GM21723 (cell line): Measurements from ENCODE around the gene GLI3.

Source experiments
- ATAC-seq: cut with Tn5 transposase; IDR thresholded peaks from one replicate; pipeline ENCODE4 v1.9.1; 2021; ENCODE audit warnings: mild to moderate bottlenecking, moderate library complexity; ENCODE audit not compliant: unreplicated experiment

GLI3 gene

DNA sequence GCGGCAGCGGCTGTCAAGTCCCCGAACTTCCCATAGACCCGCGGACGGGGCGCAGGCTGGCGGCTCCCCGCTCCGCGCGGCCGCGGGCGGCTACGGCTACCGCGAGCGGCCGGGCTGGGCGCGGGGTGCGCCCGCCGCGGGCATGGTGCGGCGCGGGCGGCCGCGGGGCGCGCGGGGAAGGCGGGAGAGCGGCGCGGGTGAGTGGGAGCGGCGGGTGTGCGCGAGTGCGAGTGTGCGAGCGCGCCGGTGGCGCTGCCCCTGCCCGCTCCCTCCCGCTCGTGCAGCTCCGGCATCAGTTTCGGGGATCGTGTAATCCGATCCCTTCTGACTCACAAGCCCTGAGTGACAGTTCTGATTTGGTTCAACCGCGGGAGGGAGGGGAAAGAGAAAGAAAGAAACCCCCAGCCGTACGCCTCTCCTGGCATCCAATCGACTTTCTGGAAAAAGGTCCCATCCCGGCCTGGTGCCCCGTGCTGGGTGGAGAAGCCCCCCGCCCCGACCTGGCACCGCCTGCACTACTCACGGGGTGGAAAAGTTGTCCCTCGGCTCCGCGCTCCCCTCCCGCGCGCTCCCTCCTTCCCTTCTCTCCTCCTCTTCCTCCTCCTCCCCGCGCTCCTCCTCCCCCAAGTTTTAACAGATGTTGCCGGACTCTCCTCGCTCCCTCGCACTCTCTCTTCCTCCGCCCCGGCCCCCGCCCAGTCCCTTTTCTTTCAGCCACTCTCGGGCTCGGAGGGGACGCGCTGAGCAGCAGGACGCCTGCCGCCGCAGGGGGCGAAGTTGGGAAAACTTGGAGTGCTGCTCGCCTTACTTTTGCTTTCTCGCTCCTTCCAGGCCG lies at the start of gene GLI3:
TSS of gene GLI3 (minus strand) at position 234 of the 835 bp plus-strand sequence. CDS start 13,956 bp downstream, outside the sequence.
- peak; percentile 56 for ATAC-seq

DNA sequence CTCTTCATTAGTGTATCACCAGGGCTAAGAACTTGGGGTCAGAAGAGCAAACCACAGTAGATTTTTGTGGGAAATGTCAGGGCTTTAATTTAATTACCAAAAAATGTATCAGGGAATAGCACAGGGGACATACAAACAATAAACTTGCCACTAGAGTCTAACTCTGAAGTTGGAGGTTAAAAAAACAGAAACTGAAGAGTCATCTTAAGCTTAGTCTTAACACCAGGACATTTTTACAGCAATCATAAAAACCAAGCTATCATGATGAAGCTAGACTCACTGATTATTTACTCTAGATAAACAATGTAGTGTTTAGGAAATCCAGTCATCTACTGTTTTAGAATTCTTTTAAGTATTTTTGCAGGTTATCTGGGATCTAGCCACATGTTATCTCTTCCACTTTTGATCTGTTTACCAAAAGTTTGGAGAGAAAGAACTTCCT lies 48.4 kb upstream of the GLI3 start:
- ATAC-seq, result no peak

DNA sequence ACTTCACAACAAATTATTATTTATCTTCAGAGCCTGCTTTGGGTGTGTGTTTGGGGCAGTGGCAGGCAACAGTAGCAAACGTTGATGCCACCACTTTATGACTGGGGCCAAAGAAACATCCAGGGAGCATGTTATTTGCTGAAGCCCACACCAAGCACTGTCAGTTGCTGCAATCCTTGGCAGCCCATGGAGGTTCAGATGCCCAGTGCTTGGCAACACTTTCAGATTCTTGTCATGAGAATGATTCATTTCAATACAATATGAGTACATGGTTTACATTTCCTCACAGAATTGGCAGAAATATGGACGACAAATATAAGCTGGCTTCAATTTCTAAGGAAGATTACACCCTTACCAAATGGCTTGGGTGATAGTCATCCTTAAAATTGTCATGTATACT lies 46.5 kb upstream of the GLI3 start:
- no peak for ATAC-seq

DNA sequence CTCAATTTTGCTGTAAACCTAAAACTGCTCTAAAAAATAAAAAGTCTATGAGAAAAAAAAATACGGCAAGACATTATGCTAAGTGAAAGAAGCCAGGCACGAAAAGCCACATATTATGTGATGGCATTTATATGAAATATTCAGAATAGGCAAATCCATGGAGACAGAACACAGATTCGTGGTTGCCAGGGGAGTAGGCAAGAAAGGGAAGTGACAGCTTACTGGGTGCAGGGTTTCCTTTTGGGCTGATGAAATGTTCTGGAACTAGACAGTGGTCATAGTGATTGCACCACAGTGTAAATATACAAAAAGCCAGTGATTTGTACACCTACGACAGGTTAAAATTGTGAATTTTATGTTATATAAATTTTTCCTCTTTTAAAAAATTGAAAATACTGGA lies 41.3 kb upstream of the GLI3 start:
- ATAC-seq, result no peak

DNA sequence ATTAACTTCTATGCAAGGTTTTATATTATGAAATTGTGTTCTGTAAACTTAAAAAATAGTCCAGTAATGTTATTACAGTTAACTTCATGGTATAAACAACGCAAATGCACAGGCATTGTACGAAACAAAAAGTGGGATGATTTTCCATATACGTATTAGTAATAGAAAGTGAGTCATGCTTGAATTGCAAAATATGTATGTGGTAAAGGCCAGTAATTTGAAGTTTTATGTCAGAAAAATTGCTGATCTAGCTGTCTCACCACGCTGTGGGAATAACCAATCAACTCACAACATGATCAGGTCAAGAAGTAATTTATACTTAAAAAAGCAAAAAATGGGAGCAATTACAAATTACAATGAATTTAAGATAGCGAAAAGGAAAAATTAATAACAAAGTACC lies 37.0 kb upstream of the GLI3 start:
- ATAC-seq, result no peak

DNA sequence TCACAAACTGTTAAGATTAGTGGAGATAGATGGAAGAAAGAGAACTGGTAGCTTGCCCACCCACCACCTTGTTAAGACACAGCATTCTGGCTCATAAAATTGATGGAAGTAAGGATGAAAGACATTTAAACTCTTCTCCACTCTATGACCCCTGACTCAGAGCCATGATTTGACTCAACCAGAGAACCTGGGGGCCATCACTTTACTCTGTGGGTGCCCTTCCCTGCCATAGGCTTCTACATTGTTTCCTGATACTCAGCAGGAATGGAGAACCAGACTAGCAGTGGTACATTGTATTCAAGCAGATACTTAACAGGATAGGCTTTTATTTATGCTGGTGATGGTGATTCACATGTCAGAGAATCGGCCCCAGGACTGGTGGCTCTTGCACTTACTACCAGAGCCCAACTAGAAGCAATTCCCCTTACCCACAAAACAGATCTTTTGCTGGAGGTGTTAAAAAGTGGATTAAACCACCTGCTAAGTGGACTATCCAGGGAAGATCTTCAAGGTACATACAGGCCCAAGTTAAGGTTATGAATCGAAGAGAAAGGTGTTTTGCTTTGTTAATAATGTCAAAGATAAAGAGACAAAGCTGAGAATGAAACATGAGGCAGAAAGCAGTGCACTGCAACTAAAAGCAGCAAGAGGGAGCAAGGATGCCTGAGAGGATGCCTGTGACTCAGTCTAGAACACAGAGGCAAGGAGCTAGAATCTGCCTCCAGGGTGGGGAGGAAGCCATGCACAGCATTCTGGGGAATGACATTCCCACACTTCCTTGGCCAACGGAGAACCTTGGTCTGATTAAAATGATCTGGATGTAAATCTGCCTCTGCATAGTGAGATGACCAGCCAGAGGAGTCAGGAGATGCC lies 36.0 kb upstream of the GLI3 start:
- ATAC-seq, result no peak

DNA sequence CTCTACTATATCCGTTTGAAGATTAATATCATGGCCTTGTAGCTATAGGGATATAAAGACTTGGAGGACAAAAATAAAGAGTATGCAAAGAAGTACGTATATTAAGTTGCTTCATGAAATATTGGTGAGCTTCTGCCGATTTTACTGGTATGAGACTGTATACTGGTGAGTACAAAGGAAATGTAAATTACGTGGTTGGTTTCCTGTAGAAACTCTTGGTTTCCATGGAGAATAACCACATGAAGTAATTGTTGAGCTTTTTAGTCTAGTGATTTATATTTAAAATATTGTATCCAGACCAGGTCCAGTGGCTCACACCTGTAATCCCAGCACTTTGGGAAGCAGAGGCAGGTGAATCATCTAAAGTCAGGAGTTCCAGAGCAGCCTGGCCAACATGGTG lies 32.2 kb upstream of the GLI3 start:
- ATAC-seq, result no peak

DNA sequence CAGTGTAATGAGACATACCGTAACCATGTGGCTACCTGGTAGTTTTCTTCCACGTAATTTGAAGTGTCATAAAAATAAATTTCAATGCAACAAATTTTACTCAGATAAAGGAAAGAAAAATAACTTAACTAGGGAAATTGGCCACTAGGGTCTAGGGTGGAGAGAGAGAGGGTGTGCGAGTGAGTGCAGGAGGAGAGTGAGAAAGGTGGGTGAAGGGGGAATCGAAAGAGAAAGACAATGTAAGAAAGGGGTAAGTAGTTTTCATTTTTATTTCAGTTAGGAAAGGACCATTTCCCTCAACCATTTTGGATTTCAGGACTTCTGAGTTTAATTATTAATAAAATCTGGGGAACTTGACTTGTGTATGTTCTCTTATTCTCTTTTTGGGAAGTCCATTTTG lies 27.7 kb upstream of the GLI3 start:
- ATAC-seq, result no peak

DNA sequence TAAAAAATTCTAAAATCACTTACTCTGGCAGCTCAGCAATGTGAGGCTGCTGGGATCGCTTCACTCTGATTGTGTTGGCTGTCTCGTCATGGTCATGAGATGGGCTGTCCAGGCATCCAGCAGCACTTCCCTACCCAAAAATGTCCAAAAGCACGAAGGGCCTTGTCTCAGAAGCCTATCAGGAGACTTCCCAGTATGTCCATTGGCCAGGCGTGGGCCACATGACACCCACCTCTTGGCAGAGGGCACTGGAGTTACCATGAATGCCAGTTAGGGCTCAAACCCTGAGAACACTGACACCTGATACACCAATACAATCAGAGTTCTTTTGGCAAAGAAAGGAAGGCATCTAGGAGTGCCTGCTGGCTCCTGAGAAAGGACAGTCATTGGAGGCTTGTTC lies 27.0 kb upstream of the GLI3 start:
- ATAC-seq, result no peak

DNA sequence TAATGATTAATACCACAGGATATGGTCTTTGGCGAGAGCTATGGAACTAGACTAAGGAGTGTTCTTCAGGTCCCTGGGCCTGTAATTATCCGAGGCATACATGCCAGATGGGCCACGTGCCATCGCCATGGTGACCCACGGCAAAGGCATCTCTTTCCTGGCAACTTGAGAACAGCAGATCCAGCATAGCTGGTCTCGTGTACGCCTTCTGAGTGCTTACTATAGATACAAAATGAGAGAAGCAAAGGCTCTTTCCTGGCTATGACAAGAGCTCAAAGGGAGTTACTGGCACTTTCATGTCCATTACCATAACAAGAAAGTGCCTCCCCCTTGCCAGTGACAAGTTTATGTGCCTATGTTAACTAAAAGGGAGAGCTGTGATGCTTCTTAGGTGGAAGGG lies 26.0 kb upstream of the GLI3 start:
- no peak for ATAC-seq

DNA sequence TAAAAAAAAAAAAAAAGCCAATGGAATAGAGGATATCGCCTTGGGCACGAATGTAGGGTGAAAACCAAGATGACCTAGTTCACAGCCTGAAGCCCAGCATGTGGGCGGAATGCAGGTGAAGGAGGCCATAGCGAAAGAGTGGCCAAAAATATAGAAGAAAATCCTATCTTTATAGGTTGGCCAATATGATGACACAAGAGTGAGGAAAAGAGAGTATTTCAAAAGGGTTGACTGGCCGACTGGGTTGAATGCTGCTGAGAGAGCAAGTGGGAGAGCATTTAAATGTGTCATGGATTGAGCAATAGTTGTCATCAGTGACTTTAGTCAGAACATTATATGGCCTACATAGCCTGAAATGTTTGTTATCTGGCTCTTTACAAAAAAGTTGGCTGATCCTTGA lies 17.2 kb upstream of the GLI3 start:
- no peak for ATAC-seq

DNA sequence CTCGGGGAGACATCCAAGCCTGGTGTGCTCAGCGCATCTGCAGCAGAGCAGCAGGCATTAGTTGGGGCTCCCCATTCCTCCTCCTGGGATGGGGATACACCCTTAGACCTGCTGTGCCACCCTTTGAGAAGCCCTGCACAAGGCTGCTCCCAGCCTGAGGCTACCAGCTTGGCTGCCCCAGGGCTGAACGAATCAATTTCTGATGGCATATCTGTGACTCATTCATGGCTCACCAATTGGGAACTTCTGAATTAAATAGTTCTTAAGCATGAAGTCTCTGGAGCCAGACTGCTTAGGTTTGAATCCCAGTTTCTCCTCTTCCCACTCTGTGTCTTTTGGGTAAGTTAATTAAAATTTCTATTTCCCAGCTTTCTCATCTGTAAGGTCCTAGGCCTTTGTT lies 16.3 kb upstream of the GLI3 start:
- no peak for ATAC-seq

DNA sequence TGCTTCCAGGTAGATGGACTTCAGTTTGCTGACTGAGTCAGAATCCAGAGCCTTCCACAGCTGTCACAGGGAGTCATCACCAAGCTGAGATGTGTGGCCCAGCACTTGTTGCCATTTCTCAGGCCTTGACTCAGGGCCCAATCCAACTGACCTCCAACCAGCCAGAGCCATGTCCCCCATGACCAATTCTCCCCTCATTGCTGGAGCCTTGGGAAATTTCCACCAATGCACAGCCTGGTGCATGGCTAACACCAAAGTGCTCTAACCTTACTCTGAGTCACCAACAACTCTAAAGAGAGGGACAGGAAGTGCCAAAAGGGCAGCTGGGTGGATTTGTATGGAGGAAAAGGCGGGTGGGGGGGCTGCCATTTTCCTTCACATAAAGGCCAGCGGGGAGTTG lies 13.4 kb upstream of the GLI3 start:
- ATAC-seq, result no peak

DNA sequence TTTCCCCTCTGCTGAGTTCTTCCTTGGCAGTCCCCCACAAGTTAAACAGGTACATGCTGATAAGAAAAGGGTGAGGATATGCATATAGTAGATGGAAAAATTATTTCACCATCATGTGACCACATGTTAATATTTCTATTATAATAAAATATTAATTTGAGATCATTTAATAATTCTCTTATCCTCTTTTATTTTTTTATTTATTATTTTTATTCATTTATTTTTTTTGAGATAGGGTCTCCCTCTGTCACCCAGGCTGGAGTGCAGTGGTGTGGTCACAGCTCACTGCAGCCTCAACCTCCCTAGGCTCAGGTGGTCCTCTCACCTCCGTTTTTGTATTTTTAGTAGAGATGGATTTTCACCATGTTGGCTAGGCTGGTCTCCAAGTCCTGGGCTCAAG lies 11.6 kb upstream of the GLI3 start:
- ATAC-seq, result no peak

DNA sequence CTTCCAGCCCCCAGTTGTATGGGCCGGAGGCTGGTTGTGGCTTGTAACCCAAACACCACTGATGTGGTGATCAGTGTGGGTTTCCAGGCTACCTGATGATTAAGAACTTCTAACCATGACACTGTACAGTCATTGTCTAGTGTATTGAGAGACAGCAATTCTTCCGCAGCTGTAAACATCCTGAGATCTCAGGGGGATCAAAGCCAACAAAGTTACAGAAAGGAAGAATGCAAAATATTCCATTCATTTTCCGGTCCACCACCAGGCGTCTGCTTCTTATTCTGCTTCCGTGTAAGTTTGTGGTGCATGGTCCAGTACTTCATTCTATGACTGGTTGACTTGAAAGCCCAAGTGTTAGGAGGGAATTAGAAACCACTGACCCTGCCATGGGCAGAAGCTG lies 10.3 kb upstream of the GLI3 start:
- ATAC-seq, result no peak

DNA sequence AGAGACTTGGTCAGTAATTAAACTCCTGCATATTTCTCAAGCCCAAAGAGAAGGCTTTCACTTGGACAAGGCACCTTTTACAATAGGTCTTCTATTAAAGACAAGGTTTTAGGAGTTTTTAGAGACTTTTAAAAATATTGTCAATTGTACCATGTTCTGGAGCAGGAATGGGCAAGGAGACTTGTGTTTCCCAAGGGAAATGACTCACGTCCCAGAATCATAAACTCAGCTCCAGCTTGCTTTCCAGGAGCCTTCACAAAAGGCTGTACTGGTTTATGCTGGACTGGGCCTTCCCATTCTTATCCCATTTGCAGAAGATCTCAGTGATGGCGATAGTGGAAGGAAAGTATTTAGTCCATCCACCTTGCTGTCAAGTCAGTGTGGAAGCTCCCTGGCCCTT lies 7.8 kb upstream of the GLI3 start:
- no peak for ATAC-seq

DNA sequence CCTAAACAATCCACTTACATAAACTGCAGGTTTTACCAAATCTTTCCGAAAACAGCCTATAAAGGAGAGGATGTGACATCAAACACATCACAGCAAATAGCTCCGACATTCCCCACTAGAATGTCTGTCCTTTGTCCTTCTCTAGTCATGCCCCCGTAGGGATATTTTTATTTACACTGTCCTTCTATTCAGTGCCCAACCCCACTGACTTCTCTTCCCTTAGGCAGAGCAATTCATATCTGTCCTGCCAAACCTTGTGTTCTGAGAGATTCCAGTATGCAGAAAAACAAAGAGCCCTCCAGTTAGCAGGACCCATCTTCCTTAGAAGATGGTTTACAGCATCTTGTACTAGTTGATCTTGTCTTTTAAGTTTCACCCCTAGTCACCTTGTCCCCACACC lies 5.4 kb upstream of the GLI3 start:
- no peak for ATAC-seq

DNA sequence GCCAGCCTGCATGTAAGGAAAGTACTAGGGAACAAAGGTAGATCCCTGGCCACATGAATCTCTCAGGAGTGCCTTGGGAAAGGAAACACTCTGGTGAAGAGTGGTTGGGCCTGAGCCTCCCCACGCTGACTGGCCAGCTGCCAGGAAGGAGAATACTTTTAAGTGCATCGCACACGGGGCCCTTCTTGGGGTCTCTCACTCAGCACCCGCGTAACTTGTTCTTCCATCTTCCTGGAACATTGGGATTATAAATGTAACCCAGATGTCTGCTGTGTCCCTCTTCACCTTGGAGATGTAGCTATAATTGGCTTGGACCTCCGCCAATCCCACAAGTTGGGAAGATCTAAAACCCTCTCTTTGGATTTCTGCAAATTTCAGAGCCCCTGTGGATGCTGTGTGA lies 4.4 kb upstream of the GLI3 start:
- no peak for ATAC-seq

DNA sequence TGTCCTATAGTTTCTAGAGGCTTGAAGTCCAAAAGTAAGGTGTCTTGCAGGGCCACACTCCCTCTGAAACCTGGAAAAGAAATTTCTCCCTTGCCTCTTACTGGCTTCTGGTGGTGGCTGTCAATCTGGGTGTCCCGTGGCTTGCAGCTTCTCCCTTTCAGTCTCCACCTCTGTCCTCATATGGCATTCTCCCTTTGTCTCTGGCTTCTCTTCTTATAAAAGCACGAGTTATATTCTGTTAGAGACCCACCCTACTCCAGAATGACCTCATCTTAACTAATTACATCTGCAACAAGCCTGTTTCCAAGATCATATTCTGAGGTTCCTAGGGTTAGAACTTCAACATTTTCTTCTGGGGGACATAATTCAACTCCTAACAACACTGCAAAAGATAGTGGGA lies 3.4 kb upstream of the GLI3 start:
- ATAC-seq, result no peak

DNA sequence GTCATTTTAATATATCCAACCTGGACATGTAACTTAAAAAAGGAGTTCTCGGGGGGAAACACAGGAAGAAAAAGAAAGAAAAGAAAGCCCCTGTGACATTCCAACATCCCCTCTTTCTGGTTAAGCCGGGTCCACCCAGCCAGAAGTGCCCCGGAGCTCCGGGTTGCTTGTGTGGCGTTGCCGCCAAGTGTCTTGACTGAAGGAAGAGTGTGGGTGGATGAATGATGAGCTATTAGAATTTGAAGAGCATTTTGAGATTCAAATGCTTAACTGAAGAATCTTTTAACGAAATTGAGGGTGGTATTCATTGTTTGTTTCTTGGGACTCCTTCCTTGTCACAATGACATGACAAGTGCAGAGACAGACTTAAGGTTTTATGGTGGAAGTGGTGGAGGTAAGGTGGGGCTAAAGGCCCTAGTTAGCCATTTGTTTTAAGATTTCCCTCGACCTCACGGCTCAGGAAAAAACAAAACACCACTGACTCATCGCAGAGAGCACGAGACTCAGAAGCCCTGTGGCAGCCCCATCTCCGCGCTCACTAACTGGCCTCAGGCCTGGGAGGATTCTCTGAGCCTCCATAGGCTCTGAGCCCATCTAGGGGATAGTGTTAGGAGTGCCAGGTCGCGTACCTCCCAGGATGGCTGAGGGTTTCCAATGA lies 1.8 kb upstream of the GLI3 start:
- no peak for ATAC-seq

DNA sequence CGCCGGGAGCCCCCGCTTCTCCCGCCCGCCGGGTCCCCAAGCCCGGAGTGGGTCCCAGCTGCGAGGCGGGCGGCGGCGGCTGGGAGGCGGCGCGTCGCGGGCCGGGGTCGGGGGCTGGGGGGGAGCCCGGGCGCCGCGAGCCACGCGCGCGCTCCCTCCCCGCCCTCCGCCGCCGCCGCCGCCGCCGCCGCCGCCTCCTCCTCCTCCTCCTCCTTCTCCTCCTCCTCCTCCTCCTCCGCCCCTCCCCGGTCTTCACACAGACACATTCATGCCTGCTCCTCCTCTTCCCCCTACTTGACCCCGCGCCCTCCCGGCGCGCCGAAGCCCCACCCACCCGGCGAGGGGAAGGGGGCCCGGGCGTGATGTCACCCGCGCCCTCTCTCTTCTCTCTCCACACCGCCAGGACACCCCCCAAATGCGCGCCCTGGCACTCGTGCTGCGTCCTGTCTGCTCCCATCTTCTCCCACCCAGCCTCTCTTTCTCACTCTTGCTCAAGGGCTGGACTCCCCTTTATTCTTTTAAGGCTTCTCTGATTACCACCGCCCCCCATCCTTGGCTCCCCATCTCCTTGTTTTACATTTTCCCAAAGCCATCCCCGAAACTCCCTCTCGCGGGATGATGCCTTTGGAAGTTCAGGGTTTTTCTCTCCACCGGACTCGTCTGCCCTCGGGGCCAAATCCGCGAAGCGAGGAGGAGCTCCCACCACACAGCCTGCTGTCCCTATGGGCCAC lies 967 bp upstream of the GLI3 start:
- ATAC-seq, result no peak
